Fibroblast of villous mesenchyme (primary cell): Measurements from ENCODE around the gene RXRA. TPM values are rescaled to one million over a fixed set of nuclear protein-coding genes. Genes with fewer than 3 reads are reported as not detected.

Experiments used
- DNase-seq: peaks from one replicate; pipeline ENCODE4 v3.0.0-alpha.2; 2010; ENCODE audit warnings: low read depth
- H3K4me3 ChIP-seq: 2 replicates; pipeline ENCODE4 v1.5.1; 2011; ENCODE audit warnings: low read depth, mild to moderate bottlenecking, low read length
- CTCF ChIP-seq: IDR thresholded peaks from 2 replicates; pipeline ENCODE4 v1.5.1; 2012; ENCODE audit warnings: low read depth, mild to moderate bottlenecking, low read length; ENCODE audit not compliant: insufficient read depth
- total RNA-seq: library from RNA; depleted of rRNA; stranded (reverse); fragments of >200 nt; gene quantifications from 2 replicates; pipeline ENCODE4 v1.2.3, GENCODE V29; 2012

The RXRA gene
- total RNA-seq, 1 donor = 16.0 TPM

- DNase-seq = no peak
- TF ChIP-seq CTCF = no peak
- H3K4me3 ChIP-seq = no peak overlapping the region
Observed at GRCh38 chr9:134398756-134399155, 72.5 kb downstream of the RXRA start.

- DNase-seq = peak; percentile 23
- peak; percentile 62 for TF ChIP-seq CTCF
- H3K4me3 ChIP-seq = no peak overlapping the region
Observed at GRCh38 chr9:134399435-134400056, 73.3 kb downstream of the RXRA start.

- no peak overlapping the region for H3K4me3 ChIP-seq
- no peak for DNase-seq
- TF ChIP-seq CTCF = no peak
Observed at GRCh38 chr9:134400283-134400682, 74.0 kb downstream of the RXRA start.

GRCh38 chr9:134401391-134401790 is 75.1 kb downstream of the RXRA start:
- no peak for DNase-seq
- no peak overlapping the region for H3K4me3 ChIP-seq
- TF ChIP-seq CTCF = no peak

GRCh38 chr9:134402182-134402581 is 75.9 kb downstream of the RXRA start:
- H3K4me3 ChIP-seq = no peak overlapping the region
- DNase-seq = no peak
- TF ChIP-seq CTCF = no peak

GRCh38 chr9:134403292-134403681 is 77.0 kb downstream of the RXRA start:
- H3K4me3 ChIP-seq = no peak overlapping the region
- TF ChIP-seq CTCF = no peak
- no peak for DNase-seq
